Dedifferentiated amniotic fluid mesenchymal stem cell (primary cell): ENCODE data around the gene WNT3A.
"Not testable (repeated sequence)": the region's sequence is repeated elsewhere in the genome, so short reads cannot be mapped to it uniquely, and the experiment has no call there.

Experiments used
- DNase-seq: peaks from one replicate; pipeline ENCODE4 v3.0.0-alpha.2; 2016; ENCODE audit errors: extremely low spot score

The WNT3A gene

GRCh38 chr1:228011721-228012311 is 5.0 kb downstream of the WNT3A start:
- DNase-seq = no peak

- no peak for DNase-seq
Measured at GRCh38 chr1:228012555-228012954, 5.8 kb downstream of the WNT3A start.

- DNase-seq = no peak
Measured at GRCh38 chr1:228013131-228013934, 6.5 kb downstream of the WNT3A start.

- no peak for DNase-seq
Measured at GRCh38 chr1:228013935-228014930, 7.4 kb downstream of the WNT3A start.

GRCh38 chr1:228015276-228016180 is 8.7 kb downstream of the WNT3A start:
- no peak for DNase-seq

GRCh38 chr1:228016181-228016510 is 9.3 kb downstream of the WNT3A start:
- DNase-seq = no peak

GRCh38 chr1:228016653-228017355 is 10.0 kb downstream of the WNT3A start:
- no peak for DNase-seq

- DNase-seq = no peak
Measured at GRCh38 chr1:228017356-228018124, 10.7 kb downstream of the WNT3A start.

- no peak for DNase-seq
Measured at GRCh38 chr1:228018125-228018398, 11.3 kb downstream of the WNT3A start.

- DNase-seq = no peak
Measured at GRCh38 chr1:228018961-228019721, 12.3 kb downstream of the WNT3A start.

GRCh38 chr1:228019722-228020083 is 12.9 kb downstream of the WNT3A start:
- not testable (repeated sequence) for DNase-seq

GRCh38 chr1:228020686-228021354 is 14.0 kb downstream of the WNT3A start:
- DNase-seq = no peak

GRCh38 chr1:228021355-228022030 is 14.7 kb downstream of the WNT3A start:
- no peak for DNase-seq

- DNase-seq = no peak
Measured at GRCh38 chr1:228022571-228023293, 15.9 kb downstream of the WNT3A start.

GRCh38 chr1:228023294-228023639 is 16.5 kb downstream of the WNT3A start:
- no peak for DNase-seq

GRCh38 chr1:228029281-228029680 is 22.5 kb downstream of the WNT3A start:
- no peak for DNase-seq

GRCh38 chr1:228030451-228031201 is 23.8 kb downstream of the WNT3A start:
- DNase-seq = no peak
